Endometrial microvascular endothelial cells (primary cell): Measurements from ENCODE around the gene DOHH. TPM values are rescaled to one million over a fixed set of nuclear protein-coding genes. Genes with fewer than 3 reads are reported as not detected.
"Not testable (repeated sequence)": the region's sequence is repeated elsewhere in the genome, so short reads cannot be mapped to it uniquely, and the experiment has no call there.

Source experiments
- in situ Hi-C: cut with HindIII; loops from 2 replicates; pipeline ENCODE4 v1.10.0; 2017; ENCODE audit warnings: low sequenced_read_pairs, low pct_unique_long_range_greater_than_20kb; ENCODE audit errors: inconsistent ontology term
- total RNA-seq: library from RNA; depleted of rRNA; stranded (reverse); fragments of >200 nt; gene quantifications from one replicate; pipeline ENCODE4 v1.2.3, GENCODE V29; 2015; ENCODE audit errors: inconsistent ontology term

The DOHH gene
- total RNA-seq, 1 donor from 2014 or later, result 28.8 TPM

GRCh38 chr19:3455393-3455955 is 45.0 kb downstream of the DOHH start:
- in situ Hi-C loops, result no loop called here

- in situ Hi-C loops, result no loop called here
Observed at GRCh38 chr19:3454656-3455392, 45.6 kb downstream of the DOHH start.

GRCh38 chr19:3453840-3454239 is 46.6 kb downstream of the DOHH start:
- in situ Hi-C loops, result no loop called here

- in situ Hi-C loops, result not testable (repeated sequence)
Observed at GRCh38 chr19:3452942-3453214, 47.6 kb downstream of the DOHH start.

GRCh38 chr19:3452171-3452941 is 48.1 kb downstream of the DOHH start:
- in situ Hi-C loops, result no loop called here

- in situ Hi-C loops, result no loop called here
Observed at GRCh38 chr19:3451451-3451866, 49.0 kb downstream of the DOHH start.

- in situ Hi-C loops, result no loop called here
Observed at GRCh38 chr19:3450796-3451411, 49.6 kb downstream of the DOHH start.

- in situ Hi-C loops, result no loop called here
Observed at GRCh38 chr19:3448616-3449334, 51.7 kb downstream of the DOHH start.

- in situ Hi-C loops, result not testable (repeated sequence)
Observed at GRCh38 chr19:3446657-3447056, 53.8 kb downstream of the DOHH start.

- in situ Hi-C loops, result no loop called here
Observed at GRCh38 chr19:3444695-3445234, 55.7 kb downstream of the DOHH start.

- in situ Hi-C loops, result no loop called here
Observed at GRCh38 chr19:3443840-3444694, 56.4 kb downstream of the DOHH start.

- in situ Hi-C loops, result no loop called here
Observed at GRCh38 chr19:3442487-3443071, 57.9 kb downstream of the DOHH start.

- in situ Hi-C loops, result no loop called here
Observed at GRCh38 chr19:3441986-3442329, 58.5 kb downstream of the DOHH start.

- in situ Hi-C loops, result no loop called here
Observed at GRCh38 chr19:3441089-3441985, 59.1 kb downstream of the DOHH start.
